Measurements from ENCODE around the gene LRP8.

DNA sequence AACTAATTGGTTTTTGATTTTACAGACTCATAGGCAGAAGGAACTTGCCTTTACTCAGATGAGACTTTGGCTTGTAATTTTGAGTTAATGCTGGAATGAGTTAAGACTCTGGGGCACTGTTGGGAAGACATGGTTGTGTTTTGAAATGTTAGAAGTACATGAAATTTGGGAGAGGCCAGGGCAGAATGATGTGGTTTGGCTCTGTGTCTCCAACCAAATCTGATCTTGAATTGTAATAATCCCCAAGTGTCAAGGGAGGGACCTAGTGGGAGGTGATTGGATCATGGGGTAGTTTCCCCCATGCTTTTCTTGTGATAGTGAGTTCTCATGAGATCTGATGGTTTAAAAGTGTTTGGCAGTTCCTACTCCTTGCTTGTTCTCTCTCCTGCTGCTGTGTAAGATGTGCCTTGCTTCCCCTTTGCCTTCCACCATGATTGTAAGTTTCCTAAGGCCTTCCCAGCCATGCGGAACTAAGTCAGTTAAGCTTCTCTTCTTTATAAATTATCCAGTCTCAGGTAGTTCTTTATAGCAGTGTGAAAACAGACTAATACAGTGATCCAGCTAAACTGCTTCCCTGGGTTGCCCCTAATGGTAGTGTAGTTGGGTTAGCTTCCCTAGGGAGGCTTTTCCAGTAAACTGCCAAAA, 121.0 kb downstream of the LRP8 start:
- TF ChIP-seq CTCF (IDR thresholded peaks at IDR 0.05; ENCODE audit: insufficient read depth, low read depth, low read length) (no peak), EZH2 (IDR thresholded peaks at IDR 0.05; ENCODE audit: insufficient read depth, low read length) (no peak)

Data from astrocyte (in vitro differentiated cells and primary cell).